HG03558 (cell line): ENCODE results near the gene ARPC3.
"Not testable (repeated sequence)": the region's sequence is repeated elsewhere in the genome, so short reads cannot be mapped to it uniquely, and the experiment has no call there.

Experiments used
- ATAC-seq: cut with Tn5 transposase; IDR thresholded peaks from one replicate; pipeline ENCODE4 v1.9.1; 2021; ENCODE audit warnings: moderate number of reproducible peaks; ENCODE audit not compliant: unreplicated experiment; ENCODE audit errors: extremely low read depth

ARPC3 gene

DNA sequence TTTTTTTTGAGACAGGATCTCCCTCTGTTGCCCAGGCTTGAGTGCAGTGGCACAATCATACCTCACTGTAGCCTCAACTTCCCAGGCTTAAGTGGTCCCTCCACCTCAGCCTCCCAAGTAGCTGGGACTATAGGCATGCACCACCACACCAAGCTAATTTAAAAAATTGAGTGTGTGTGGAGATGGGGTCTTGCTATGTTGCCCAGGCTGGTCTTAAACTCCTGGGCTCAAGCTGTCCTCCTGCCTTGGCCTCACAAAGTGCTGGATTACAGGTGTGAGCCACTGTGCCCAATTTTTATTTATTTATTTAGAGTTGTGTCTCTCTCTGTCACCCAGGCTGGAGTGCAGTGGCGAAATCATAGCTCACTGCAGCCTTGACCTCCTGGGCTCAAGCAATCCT, 29.5 kb downstream of the ARPC3 start:
- not testable (repeated sequence) for ATAC-seq

GRCh38 chr12:110417113-110417512, 33.0 kb downstream of the ARPC3 start:
- not testable (repeated sequence) for ATAC-seq

GRCh38 chr12:110410086-110410485, 40.1 kb downstream of the ARPC3 start:
- ATAC-seq: not testable (repeated sequence)

DNA sequence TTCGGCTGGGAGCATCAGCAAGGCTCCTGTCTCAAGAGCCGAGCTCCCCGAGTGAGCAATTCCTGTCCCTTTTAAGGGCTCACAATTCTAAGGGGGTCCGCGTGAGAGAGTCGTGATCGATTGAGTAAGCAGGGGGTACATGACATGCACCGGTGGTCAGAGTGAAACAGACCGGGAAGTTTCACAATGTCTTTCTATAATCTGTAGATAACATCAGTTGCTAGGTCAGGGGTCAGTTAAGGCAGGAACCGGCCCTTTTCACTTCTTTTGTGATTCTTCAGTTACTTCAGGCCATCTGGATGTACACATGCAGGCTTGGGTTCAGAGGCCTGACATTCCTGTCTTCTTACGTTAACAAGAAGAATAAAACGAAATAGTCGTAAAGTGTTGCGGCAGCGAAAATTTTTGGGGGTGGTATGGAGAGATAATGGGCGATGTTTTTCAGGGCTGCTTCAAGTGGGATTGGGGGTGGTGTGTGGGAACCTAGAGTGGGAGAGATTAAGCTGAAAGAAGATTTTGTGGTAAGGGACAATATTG, 44.9 kb downstream of the ARPC3 start:
- ATAC-seq: not testable (repeated sequence)

- ATAC-seq: no peak
These were observed 46.0 kb downstream of the ARPC3 start for GRCh38 chr12:110403976-110404682.

GRCh38 chr12:110403146-110403975, 46.8 kb downstream of the ARPC3 start, which contains the start of gene ANAPC7:
TSS of gene ANAPC7 (minus strand) at chr12:110403708. CDS start at chr12:110403627, 81 bp downstream.
- no peak for ATAC-seq
